GM06990 (cell line): ENCODE measurements around the gene SPTB.
"Not testable (repeated sequence)": the region's sequence is repeated elsewhere in the genome, so short reads cannot be mapped to it uniquely, and the experiment has no call there.

Experiments used
- DNase-seq: peaks from one replicate; pipeline ENCODE4 v3.0.0-alpha.2; 2011; ENCODE audit not compliant: insufficient read length; ENCODE audit errors: extremely low read depth
- H3K27me3 ChIP-seq: replicated peaks from 2 replicates; pipeline ENCODE4 v1.6.0; 2011; ENCODE audit warnings: low read length; ENCODE audit not compliant: control insufficient read depth, insufficient read depth
- H3K36me3 ChIP-seq: 2 replicates; pipeline ENCODE4 v1.5.1; 2011; ENCODE audit warnings: low read length; ENCODE audit not compliant: control insufficient read depth, insufficient read depth
- H3K4me3 ChIP-seq: replicated peaks from 2 replicates; pipeline ENCODE4 v1.5.1; 2011; ENCODE audit warnings: low read depth, mild to moderate bottlenecking, control low read depth, low read length
- TF ChIP-seq, protein P1 (sequence below): IDR thresholded peaks from 2 replicates; pipeline ENCODE4 v1.5.1; 2011; ENCODE audit warnings: low read length, control low read depth, mild to moderate bottlenecking, inconsistent platforms; ENCODE audit not compliant: insufficient read depth, poor library complexity, severe bottlenecking

Gene SPTB

DNA sequence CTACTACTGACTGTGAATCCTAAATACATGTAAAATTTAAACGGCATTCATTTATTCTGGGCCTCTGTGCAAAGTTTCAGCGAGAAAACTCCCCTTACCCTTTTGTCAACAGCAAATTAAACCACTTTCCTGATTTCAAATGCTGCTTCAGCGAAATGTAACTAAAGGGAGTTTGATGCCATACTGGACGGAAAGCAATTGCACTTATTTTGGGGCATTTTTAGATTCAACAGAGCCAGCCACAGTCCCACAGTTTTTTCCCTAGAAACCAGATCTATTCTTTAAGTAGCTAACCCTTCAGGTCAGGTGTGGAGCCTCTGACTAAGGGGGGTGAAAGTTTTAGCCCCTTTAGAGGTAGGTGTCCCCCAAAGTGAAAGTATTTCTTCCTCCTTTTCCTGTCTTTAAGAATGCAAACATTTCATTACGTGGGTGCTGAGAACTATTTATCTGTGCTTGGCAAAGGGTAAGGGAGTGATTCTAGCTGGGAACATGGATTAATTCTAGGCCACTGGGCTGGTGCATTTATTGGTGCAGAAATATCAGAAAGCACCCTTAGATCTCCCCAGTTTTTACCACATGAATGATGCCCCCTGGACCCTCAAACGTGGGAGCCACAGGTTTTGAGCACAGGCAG, 72.7 kb downstream of the SPTB start:
- TF ChIP-seq, protein P1, sequence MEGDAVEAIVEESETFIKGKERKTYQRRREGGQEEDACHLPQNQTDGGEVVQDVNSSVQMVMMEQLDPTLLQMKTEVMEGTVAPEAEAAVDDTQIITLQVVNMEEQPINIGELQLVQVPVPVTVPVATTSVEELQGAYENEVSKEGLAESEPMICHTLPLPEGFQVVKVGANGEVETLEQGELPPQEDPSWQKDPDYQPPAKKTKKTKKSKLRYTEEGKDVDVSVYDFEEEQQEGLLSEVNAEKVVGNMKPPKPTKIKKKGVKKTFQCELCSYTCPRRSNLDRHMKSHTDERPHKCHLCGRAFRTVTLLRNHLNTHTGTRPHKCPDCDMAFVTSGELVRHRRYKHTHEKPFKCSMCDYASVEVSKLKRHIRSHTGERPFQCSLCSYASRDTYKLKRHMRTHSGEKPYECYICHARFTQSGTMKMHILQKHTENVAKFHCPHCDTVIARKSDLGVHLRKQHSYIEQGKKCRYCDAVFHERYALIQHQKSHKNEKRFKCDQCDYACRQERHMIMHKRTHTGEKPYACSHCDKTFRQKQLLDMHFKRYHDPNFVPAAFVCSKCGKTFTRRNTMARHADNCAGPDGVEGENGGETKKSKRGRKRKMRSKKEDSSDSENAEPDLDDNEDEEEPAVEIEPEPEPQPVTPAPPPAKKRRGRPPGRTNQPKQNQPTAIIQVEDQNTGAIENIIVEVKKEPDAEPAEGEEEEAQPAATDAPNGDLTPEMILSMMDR: no peak
- DNase-seq: no peak
- Histone ChIP-seq H3K36me3 (no peaks in the 10 kb centered on the region), H3K4me3 (no peak overlapping the region), H3K27me3 (no peaks in the 10 kb centered on the region; the same call in 1 of the 2 replicates)

DNA sequence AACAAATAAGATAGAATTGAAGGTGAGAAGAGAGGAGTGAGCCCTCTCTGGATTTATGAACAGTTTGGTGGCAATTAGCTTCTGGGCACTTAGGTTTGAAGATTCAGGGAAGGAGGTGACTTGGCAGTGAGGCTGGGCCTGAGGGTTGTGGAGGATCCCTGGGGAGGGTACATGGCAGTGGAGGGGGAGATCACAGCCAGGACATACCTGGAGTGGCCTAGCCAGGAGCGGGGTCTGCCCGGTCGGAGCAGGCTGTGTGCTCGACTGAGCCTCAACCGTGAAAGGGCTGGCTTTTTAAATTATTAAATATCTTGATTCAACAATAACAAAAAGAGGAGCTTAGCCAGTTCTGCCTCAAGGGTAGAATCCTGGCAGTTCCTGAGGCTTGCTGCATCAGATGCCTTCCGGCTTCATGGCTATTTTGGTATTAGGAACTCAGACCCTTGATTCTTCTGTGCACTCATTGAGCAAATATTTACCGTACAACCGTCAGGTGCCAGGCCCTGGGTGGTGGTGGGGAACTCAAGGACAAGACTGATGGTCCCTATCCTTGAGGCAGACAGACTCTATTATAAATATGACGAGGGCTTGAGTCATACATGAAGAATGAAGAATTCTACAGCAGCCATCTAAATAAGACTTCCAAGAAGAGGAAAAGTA, 73.4 kb downstream of the SPTB start:
- no peak overlapping the region for H3K4me3 ChIP-seq
- DNase-seq: no peak
- TF ChIP-seq, protein P1: no peak

DNA sequence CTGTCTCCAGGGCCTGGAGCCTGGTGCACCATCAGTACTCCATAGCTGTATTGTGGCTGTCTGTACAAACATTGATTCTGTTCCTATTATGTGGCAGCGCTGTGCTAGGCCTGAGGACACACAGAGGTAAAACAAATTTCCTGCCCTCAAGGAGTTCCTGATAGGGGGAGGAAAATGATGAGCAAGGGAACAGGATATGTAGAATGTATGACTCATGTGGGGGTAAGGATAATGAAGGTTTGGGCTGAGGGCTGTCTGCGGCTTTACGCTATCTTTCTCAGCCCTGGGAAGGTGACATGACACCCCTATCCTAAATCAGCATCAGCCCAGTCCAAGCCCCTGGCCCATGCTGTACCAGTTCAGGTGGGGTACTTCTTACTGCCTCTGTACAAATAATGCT, 74.1 kb downstream of the SPTB start:
- DNase-seq, H3K36me3 ChIP-seq, H3K27me3 ChIP-seq, H3K4me3 ChIP-seq: not testable (repeated sequence)

More for the DNA sequence above, 73.4 kb downstream of the SPTB start:
- H3K36me3 ChIP-seq: no peaks in the 10 kb centered on the region
- no peaks in the 10 kb centered on the region; the same call in 1 of the 2 replicates for H3K27me3 ChIP-seq

DNA sequence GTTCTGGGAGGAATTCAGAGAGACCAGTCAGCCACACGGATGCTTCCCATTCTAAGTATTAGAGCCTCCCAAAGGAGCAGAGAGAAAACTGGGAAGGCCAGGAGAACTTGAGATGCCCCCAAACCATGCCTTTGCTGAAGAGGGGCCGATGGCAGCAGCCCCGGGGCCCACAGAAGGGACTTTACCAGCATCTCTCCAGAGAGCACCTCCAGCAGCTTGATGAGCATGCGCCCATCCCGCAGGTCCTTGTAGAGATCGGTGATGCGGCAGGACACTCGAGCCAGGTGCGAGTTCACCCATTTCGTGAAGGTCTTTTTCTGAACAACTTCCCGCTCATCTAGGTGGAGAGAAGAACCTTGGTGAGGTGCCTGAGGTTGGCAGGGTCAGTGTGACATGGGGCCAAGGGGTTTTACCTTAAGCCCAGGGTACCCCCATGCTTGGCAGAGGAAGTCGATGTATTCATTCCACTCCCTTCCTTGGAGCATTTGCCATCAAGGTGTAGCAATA, 74.9 kb downstream of the SPTB start:
- TF ChIP-seq, protein P1: no peak
- Histone ChIP-seq H3K27me3 (no peaks in the 10 kb centered on the region; the same call in 1 of the 2 replicates), H3K4me3 (no peak overlapping the region), H3K36me3 (no peaks in the 10 kb centered on the region)
- DNase-seq: no peak

DNA sequence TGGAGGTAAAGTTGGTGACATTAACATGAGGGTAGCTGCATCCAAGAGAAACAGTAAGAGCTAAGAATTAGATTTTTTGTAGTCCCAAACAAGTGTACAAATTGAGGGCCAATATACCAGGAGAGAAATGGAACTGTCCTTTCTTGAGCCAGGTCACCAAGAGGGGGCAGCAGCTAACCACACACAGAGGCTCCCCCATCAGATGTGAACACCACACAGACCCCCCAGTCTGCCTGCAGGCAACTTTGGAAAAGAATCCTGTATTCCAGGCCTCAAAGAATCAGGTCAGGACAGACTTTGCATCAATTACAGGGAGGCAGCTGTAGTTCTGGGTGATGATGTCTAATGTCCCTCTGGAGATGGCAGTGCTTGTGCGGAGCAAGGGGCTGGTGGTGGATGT, 77.9 kb downstream of the SPTB start:
- no peaks in the 10 kb centered on the region for H3K36me3 ChIP-seq
- DNase-seq: no peak
- TF ChIP-seq, protein P1: peak; percentile 48

GRCh38 chr14:64801046-64801445, 78.7 kb downstream of the SPTB start:
- no peak for DNase-seq
- no peak overlapping the region for H3K4me3 ChIP-seq
- H3K27me3 ChIP-seq: no peaks in the 10 kb centered on the region; the same call in 1 of the 2 replicates
- H3K36me3 ChIP-seq: no peaks in the 10 kb centered on the region
- TF ChIP-seq, protein P1: no peak

More for the DNA sequence above, 77.9 kb downstream of the SPTB start:
- H3K4me3 ChIP-seq: no peak overlapping the region
- no peaks in the 10 kb centered on the region; the same call in 1 of the 2 replicates for H3K27me3 ChIP-seq
